NCI-H446 treated with DMSO at 0.1 percent for 48 hours (cell line): ENCODE measurements around the gene GPR183.
A peak's percentile ranks its signal among the peaks of the same experiment; 100 is the strongest.

Experiments used
- DNase-seq: peaks from one replicate; lab custom pipeline; 2025; lab: John Stamatoyannopoulos, UW

GPR183 gene

DNA sequence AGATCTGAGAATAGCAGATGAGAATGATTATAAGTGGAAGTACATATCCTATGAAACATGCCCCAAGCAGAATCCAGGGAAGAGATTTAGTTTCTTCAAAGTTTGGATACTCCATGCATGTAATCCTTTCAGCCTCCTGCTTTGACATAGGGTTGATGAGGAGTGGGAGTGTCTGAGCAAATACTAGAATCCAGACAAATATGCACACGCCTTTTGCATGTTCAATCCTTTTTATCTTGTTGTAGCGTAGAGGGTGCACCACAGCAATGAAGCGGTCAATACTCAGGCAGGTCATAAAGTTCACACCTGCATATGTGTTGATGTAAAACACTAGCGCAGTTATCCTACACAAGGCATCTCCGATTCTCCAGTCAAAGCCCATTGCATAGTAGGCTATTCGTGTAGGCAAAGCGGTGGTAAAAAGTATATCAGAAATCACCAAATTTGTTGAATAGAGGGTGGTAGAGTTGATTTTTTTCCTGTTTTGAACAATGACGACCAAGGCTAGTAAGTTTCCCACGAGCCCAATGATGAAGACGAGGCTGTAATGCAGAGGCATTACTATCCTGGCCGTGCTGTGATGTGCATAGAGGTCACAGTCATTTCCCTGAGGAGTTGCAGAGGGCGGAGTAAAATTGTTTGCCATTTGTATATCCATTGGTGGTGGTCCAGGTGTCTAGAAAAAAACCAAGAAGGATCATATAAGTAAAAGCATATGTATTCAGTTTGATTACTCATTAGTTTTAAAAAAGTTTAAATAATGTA is 11.5 kb downstream of the GPR183 start:
- no peak for DNase-seq

DNA sequence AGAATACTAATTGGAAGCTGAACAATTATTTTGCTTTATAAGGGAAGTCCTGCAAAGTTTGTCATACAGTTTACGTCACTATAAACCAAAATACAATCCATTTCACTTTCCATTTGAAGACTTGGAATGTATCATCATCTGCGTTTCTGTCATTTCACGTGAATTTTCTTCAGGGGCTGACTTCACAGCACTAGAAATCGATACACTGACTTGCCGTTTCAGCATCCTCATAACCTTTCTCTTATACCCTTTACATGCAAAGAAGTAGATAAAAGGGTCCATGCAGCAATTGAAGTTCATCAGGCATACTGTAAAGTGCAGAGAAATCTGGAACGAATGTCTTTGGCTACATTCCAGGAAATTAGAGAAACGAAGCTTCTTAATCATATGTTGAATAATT is 12.2 kb downstream of the GPR183 start:
- DNase-seq: no peak

DNA sequence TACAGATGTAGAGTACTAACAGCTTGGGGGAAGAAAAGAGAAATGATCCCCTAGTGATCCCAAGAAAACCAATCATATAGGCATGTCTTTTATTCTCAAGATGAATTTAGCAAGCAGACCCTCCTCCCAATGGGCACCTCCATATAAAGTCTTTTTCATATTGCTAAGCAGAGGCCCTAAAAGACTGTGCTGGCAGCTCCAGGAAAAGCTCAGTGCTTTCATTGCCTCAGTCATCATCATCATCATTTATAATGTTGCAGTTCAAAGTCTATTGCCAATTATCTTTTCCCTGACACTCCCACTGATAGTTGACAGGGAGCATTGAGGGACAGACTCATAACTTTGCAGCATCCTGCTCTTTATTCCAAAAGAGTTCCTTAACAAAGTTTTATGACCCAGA is 13.0 kb downstream of the GPR183 start:
- no peak for DNase-seq

DNA sequence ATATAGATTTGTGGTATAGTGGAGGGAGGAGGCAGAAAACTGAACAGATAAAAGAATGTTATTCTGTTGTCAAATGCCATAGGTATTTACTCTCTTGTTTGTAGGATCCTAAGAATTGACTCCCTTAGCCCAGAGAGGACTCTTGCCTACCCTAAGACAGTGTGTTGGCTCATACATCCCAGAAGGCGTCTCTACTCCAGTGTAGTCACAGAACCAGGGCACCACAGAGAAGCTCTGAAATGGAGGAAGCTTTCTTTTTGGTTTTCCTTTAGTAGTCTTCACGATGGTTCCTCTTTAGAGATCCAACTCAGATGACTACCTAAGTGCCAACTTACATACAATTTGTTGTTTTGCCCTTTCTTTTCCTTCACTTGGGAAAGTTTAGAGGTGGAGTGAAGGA is 14.0 kb downstream of the GPR183 start:
- no peak for DNase-seq

DNA sequence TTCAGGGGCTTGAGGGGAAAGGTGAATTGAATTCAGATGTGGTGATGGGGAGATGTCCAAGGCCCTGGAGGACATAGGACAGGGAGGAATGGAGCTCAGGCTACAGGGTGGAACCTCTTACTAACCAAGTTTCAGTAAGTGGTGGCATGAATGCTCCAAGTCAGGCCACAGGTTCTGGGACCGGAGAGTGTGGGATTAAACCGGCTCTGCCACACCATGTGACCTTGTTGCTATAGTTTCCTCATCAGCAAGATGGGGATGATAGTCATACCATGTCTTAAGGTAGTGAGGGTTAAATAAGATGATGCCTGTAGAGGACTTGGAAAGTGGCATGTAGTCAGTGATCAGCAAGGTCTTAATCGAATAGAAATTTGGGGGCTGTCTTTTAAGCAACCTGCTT is 16.3 kb downstream of the GPR183 start:
- DNase-seq: no peak

DNA sequence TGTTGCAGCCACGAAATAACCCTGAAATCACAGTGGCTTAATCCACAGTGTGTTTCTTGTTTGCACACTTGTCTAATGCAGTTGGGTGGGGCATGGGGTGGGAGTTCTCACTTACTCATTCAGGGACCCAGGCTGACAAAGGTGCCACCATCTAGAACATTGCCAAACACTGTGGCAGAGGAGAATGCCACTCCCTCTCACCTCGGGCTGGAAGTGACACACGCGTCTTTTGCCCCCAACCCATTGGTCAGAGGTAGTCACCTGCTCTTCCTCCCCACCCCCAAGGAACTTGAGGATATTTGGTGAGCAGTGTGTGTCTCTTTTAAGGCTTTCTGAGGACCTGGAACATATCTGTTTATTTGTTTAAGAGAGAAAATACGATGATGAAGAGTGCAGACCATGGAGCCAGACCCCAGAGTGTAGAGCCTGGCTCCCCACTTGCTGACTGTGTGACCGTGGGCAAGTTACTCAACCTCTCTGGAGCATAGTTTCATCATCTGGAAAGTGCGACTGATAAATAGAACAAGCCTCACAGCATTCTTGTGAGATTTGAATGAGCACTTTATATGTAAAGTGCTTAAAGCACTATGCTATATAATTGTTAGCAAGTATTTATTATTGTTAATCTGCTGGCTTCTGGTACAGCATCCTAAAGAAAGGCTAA is 17.4 kb downstream of the GPR183 start:
- DNase-seq: no peak

DNA sequence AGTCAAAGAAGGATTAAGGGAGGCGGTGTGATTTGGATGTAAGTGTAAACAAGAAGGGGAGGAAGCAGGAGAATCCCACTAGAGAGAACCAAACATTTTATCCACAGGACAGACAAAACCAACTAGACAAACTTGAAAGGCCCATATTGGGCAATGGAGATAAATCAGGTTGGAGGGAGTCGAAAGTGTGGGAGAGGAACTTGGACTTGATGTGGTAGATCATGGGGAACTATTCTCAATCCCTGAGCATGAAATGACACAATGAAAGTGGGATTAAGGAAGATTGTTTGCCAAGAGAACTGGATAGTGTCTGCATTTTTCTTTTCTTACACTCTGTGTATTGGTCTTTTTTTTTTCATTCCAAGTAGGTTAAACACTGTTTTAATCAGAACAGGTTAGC is 17.9 kb downstream of the GPR183 start:
- no peak for DNase-seq

DNA sequence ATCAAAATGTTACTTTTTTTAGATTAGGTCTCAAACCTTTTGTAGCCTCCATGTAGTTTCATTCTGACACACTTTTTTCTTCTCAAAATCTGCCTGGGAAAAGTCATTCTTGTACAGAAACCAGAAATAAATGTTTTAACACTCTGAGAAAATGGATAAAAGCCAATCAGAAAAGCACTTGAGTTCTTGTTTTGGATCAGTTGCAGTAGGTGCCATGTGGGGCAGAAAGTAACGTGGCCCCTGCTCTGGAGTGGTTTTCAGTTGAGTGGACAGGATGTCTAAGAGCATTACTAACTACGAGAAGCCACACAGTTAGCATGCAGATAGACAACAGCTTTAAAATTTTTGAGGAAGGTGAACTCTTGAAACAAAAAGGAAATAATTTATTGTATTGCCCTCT is 19.1 kb downstream of the GPR183 start:
- DNase-seq: peak; percentile 79

DNA sequence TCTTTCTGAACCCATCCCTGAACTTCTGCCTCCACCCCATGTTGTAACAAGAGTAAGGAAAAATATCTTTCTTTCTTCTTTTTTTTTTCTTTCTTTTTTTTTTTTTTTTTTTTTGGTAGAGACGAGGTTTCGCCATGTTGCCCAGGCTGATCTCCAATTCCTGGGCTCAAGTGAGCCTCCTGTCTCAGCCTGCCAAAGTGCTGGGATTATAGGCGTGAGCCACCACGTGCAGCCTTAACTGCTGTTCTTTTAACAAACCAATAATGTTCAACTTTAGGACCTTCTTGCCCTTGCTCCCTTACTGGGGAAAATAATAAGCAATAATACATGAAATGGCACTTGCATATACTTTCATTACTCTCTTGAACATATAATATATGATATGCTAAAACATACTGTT is 19.6 kb downstream of the GPR183 start:
- DNase-seq: peak; percentile 63

DNA sequence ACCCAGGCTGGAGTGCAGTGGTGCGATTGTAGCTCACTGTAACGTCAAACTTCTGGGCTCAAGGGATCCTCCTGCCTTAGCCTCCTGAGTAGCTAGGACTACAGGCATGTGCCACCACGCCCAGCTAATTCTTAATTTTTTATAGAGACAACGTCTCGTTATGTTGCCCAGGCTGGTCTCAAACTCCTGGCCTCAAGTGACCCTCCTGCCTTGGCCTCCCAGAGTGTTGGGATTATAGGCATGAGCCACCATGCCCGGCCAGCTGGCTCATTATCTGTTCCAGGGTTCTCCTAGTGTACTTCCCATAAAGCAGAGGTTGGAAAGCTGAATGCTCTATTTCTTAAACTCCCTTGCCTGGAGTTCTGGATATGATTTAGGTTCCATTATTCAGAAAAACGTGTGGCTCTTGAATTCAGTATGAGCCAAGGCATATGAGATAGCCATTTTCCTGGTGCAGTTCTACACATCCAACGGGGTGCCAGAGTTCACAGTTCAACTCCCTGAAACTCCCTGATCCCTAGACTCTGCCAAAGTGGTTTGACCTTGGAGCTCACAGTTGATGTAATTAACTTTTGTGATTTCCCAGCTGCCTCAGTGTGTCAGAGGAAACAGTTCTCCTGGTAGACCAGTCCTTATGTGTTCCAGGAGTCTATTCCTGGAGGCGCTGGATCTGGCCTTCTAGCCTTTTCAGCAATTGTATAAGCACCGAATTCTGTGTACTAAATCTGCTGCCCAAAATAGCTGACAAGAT is 21.6 kb downstream of the GPR183 start:
- no peak for DNase-seq

DNA sequence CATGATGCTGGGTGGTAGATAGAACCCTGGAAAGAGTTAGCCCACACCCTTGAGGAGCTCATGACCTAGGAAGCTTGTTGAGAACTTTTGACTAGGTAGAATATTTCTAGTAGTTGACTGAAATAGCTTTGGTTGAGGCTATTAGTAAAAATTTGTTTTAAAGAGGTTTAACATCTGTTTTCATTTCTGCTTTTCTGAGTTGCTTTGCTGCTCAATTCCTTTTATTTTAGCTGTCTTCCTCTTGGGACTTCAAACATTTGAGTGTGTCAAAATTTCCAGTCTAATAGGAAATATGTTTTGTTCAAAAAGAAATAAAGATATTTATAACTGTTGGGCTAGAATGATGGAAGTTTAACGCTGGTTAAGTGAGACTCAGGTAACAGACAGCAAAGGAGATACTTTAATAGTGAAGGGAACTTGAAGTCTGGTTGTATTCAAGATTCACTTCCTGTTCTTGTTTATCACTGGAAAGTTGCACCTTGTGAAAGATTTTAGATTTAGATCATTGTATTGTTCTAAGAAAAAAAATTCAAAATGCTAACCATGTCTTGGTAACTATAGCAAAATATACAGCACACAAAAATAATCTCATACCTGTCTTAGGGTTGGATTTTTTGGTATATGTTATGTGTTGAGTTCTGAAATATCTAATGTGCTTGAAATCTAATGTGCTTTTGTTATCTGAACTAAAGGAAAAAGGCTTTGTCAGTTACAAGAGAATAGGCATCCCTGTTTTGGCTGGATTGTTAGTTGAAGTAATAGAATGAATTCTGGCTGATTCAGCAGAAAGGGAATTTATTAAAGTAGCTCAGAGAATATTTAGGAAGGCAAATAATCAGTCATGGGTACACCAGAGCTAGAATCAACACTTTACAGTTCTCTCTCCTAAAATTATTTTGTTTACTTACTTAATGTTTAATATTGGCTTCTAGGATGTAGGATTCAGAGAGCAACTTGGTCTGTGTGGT is 24.7 kb downstream of the GPR183 start:
- DNase-seq: no peak

DNA sequence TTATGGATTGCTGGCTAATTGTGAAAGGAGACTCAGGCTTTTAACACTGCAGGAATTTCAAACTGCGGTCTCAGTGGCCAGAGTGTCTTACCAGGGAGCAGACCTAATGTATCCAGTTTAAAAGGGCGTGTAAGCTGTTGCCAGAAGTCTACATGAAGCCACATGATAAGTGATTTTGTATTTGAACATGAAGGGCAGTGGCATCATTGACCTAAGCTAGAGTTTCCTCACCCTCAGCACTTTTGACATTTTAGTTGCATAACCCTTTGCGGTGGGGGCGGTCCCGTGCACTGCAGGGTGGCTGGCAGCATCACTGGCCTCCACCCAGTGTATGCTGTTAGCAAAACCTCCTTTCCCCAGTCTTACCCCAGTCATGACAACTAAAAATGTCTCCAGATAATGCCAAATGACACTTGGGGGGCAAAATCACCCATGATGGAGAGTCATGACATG is 25.4 kb downstream of the GPR183 start:
- DNase-seq: no peak

DNA sequence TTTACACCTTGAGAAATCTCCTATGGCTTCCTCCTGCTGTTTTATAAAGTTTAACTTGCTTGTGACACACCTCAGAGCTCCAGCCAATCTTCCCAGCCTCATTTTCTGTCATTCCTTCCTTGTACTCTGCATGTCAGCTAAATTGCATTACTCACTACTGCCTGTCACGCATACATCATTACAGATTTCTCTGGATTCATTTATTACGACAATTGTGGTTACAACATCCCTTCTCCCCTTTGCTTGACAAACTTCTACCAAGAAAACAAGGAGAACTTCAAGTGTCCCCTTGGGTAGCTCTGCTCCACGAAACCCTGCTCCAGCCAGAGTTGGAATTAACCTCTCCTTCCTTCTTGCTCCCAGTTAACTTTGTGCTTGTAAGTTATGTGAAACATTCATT is 27.0 kb downstream of the GPR183 start:
- no peak for DNase-seq

DNA sequence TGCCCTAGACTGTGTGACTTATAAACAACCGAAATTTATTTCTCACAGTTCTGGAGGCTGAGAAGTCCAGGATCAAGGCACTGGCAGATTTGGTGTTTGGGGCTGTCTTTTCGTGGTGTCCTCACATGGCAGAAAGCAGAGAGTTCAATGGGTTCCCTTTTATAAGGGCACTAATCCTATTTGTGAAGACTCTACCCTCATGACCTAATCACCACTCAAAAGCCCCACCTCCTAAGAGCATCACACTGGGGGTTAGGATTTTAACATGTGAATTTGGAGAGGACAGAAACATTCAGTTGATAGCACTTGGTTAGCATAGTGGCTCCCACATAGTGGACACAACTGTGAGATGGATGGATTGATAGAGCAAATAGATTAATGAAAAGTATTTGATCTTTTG is 27.6 kb downstream of the GPR183 start:
- DNase-seq: no peak

DNA sequence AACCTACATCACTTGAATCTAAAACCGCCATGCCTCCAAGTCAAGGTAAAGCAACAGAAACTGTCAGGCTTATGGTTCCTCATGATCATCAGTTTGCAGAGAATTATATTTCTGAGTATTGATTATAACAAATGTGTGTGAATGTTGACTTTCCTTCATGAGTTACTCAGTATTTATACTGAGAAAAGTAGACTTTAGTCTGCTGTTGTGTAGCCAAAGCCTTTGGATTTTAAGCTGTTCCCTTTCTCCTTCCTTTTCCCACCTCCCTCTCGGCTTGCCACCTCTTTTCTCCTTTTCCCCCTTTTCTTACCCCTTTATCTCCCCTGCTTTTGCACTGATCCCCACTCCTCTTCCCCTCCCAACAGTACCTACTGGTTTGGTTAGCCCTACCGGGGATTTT is 28.4 kb downstream of the GPR183 start:
- DNase-seq: no peak

DNA sequence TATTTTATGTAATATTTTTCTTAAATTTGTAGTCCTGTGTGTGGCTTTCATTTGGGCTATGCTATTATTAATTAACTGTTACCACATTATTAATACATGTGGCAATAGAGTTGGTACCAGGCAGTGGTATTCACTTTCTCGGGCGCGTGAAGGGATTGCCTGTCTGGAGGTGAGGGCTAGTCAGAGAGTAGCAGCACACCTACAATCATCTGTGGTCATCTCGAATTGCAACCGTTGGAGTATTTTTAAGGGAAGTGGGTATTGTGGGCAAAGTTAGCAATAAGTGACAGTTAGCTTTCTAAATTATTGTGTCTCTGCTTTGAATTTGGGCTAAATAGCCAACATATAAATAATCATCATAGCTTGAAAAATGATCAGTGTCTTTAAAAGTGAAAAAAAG is 29.0 kb downstream of the GPR183 start:
- DNase-seq: no peak

DNA sequence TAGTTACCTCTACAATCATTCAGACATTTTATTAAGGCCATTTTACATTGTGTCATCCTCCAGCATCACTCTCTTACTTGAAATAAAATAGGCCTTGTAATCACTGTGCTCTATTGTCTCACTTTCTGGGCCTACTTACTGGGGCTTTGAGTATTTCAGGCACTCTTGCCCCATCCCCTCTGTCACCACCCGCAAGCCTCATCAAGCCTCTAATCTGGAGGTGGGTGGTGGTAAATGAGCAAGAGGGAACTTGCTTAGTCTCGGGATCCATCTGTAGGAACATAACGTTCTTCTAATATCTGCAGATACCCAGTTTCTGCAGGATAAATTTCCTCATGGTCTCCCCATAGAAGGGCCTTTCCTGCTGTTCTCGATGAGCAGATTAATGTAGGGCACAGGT is 29.6 kb downstream of the GPR183 start:
- DNase-seq: no peak

DNA sequence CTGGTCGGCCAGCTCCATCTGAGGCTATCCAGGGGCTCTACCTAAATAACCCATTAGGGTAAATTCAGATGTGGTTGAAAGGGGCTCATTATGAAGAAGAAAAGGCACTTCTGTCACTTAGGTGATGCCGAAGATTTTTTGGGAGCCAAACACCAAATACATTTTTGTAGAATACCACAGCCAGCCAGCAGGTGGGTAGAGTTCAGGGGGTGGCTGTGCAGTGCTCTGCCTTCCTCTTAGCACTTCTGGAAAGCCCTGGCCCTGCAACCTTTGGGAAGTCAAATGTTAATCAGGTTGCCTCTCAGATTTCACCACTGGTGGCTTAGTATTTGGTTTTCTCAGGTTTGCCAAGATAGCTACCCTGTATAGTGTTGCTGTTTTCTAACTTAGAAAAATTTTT is 30.5 kb downstream of the GPR183 start:
- no peak for DNase-seq

DNA sequence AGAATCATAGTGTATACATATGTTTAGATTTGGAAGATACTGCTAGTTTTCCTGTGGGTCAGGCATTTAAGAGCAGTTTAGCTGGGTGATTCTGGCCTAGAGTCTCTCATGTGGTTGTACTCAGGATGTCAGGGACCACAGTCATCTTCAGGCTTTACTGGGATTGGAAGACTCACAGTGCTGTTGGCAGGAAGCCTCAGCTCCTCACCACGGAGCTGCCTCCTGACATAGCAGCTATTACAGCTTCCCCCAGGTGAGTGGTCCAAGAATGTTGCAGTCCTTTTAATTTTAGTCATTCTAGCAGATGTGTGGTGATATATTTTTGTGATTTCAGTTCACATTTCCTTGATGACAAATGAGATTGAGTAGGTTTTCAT is 32.1 kb downstream of the GPR183 start:
- DNase-seq: no peak

DNA sequence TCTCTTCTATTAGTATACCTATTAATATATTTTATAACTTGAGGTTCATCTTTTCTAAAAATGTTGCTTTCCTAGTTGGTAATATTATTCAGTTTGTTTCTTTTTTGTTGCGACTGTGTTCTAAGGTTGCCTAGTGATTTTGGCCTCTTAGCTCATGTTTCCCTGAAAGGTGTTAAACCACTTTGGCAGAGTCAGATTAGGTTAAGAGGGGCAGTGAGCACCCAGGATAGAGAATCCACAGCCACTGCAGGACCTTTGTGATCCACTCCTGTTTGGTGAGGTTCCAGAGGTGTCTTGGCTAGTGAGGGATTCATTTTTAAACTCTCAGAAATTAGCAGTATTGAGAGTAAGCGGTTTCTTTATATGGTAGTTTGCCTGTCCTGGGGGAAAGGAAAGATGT is 34.1 kb downstream of the GPR183 start:
- no peak for DNase-seq

DNA sequence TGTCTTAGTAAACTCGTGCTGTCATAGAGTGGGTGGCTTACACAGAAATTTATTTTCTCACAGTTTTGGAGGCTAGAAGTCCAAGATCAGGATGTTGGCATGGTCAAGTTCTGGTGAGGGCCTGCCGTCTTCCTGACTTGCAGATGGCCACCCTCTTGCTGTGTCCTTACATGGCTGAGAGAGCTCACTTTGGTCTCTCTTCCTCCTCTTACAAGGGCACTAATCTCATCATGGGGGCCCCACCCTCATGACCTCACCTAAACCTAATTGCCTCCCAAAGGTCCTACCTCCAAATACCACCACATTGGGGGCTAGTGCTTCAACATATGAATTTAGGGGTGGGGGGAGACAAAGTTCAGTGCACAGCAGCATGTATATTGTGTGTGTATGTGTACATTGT is 34.7 kb downstream of the GPR183 start:
- no peak for DNase-seq

DNA sequence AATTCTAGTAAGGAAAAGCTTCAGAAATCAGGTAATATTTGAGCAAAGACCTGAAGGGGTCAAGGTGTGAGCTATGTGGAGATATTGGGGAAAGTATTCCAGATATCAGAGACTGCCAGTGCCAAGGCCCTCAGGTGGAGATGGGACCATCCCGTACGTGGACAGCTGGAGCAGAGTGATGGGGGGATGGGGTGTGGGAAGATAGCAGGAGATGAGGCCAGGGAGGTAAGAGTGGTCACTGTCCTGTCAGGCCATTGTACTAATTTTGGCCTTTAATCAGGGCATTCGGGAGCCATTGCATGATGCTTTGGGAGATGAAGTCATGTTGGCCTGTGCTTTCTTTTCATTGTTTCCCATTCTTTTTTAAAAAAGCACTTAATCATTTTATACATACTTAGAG is 36.0 kb downstream of the GPR183 start:
- no peak for DNase-seq
